SU-DHL-6 (cell line): ENCODE data around the gene LILRB2.

ENCODE experiments used
- H2AFZ ChIP-seq: fragments of 200-600 bp; sonication (generic); 2 replicates; pipeline ENCODE4 v1.6.1; 2014; ENCODE audit warnings: low read depth, mild to moderate bottlenecking, moderate library complexity, mixed read lengths, antibody characterized with exemption, low read length; ENCODE audit not compliant: severe bottlenecking
- H3F3A ChIP-seq: fragments of 200-600 bp; shearing (Covaris generic); 2 replicates; pipeline ENCODE4 v1.6.0; 2016; ENCODE audit warnings: antibody characterized with exemption, mild to moderate bottlenecking; ENCODE audit not compliant: insufficient read depth
- H3K27ac ChIP-seq: fragments of 200-600 bp; sonication (generic); 2 replicates; pipeline ENCODE4 v1.5.1; 2016; ENCODE audit warnings: low read depth, mild to moderate bottlenecking, low read length, moderate library complexity, mixed read lengths
- H3K27me3 ChIP-seq: fragments of 200-600 bp; sonication (generic), shearing (Covaris generic); 2 replicates; pipeline ENCODE4 v1.6.0; 2014; ENCODE audit warnings: mild to moderate bottlenecking, low read length
- H3K36me3 ChIP-seq: fragments of 200-600 bp; sonication (generic); 2 replicates; pipeline ENCODE4 v1.6.1; 2014; ENCODE audit warnings: mild to moderate bottlenecking, low read length, mixed read lengths
- H3K4me2 ChIP-seq: fragments of 300-600, 200-600 bp; shearing (Covaris generic), sonication (generic); 2 replicates; pipeline ENCODE4 v1.6.0; 2014; ENCODE audit warnings: low read length, low read depth, mild to moderate bottlenecking; ENCODE audit not compliant: poor library complexity, severe bottlenecking
- H3K4me3 ChIP-seq: fragments of 200-600 bp; sonication (generic); 2 replicates; pipeline ENCODE4 v1.5.1; 2014; ENCODE audit warnings: antibody characterized with exemption, low read length, mild to moderate bottlenecking, mixed read lengths; ENCODE audit not compliant: insufficient read depth, poor library complexity, severe bottlenecking
- H3K79me2 ChIP-seq: fragments of 200-600 bp; sonication (generic); 2 replicates; pipeline ENCODE4 v1.6.1; 2014; ENCODE audit warnings: mild to moderate bottlenecking, low read length, moderate library complexity; ENCODE audit not compliant: insufficient read depth
- H3K9ac ChIP-seq: fragments of 200-600 bp; sonication (generic); 2 replicates; pipeline ENCODE4 v1.7.0; 2014; ENCODE audit warnings: mild to moderate bottlenecking, low read length
- H3K9me2 ChIP-seq: fragments of 200-600 bp; sonication (generic); replicated peaks from 2 replicates; pipeline ENCODE4 v1.6.1; 2014; ENCODE audit warnings: low read length; ENCODE audit not compliant: insufficient read depth
- H3K9me3 ChIP-seq: fragments of 200-600 bp; sonication (generic); 2 replicates; pipeline ENCODE4 v1.6.1; 2014; ENCODE audit warnings: low read length, mixed read lengths; ENCODE audit not compliant: insufficient read depth
- H4K20me1 ChIP-seq: fragments of 200-600 bp; sonication (generic); 2 replicates; pipeline ENCODE4 v1.6.1; 2014; ENCODE audit warnings: low read depth, mild to moderate bottlenecking, antibody characterized with exemption, low read length, moderate library complexity, mixed read lengths
- CTCF ChIP-seq: fragments of 200-600 bp; sonication (generic); IDR thresholded peaks from one replicate; pipeline ENCODE4 v1.5.1; 2017; ENCODE audit warnings: antibody characterized with exemption, mild to moderate bottlenecking, low read length, moderate library complexity; ENCODE audit not compliant: insufficient read depth, poor library complexity, severe bottlenecking
- EZH2phosphoT487 ChIP-seq: fragments of 200-600 bp; sonication (generic), shearing (Covaris generic); conservative IDR thresholded peaks from 2 replicates; pipeline ENCODE4 v1.6.1; 2018; ENCODE audit warnings: mild to moderate bottlenecking, antibody characterized with exemption, low read length, moderate library complexity, mixed read lengths

LILRB2 gene

GRCh38 chr19:54319892-54320670 lies 39.2 kb upstream of the LILRB2 start:
- no peaks in the 10 kb centered on the region for H3K27me3 ChIP-seq

GRCh38 chr19:54319049-54319448 lies 38.1 kb upstream of the LILRB2 start:
- Histone ChIP-seq H4K20me1 (no peaks in the 10 kb centered on the region), H3K9me3 (no peaks in the 10 kb centered on the region), H3K4me2 (no peak overlapping the region), H2AFZ (no peak overlapping the region), H3K9ac (no peak overlapping the region), H3K36me3 (no peaks in the 10 kb centered on the region), H3K9me2 (no peaks in the 10 kb centered on the region), H3K79me2 (no peaks in the 10 kb centered on the region), H3F3A (no peaks in the 10 kb centered on the region), H3K27ac (no peak overlapping the region), H3K4me3 (no peak overlapping the region), H3K27me3 (no peaks in the 10 kb centered on the region)
- TF ChIP-seq CTCF (no peak), EZH2phosphoT487 (no peak)

More at GRCh38 chr19:54319892-54320670, 39.2 kb upstream of the LILRB2 start:
- Histone ChIP-seq H3K27ac (no peak overlapping the region), H3K9me2 (no peaks in the 10 kb centered on the region), H3K79me2 (no peaks in the 10 kb centered on the region), H3K9ac (no peak overlapping the region), H3F3A (no peaks in the 10 kb centered on the region), H3K4me2 (no peak overlapping the region), H3K4me3 (no peak overlapping the region), H2AFZ (no peak overlapping the region), H3K36me3 (no peaks in the 10 kb centered on the region), H4K20me1 (no peaks in the 10 kb centered on the region), H3K9me3 (no peaks in the 10 kb centered on the region)
- no peak for TF ChIP-seq CTCF
- TF ChIP-seq EZH2phosphoT487, result no peak

GRCh38 chr19:54317965-54318240 lies 37.0 kb upstream of the LILRB2 start:
- Histone ChIP-seq H3K9ac (no peak overlapping the region), H3K79me2 (no peaks in the 10 kb centered on the region), H4K20me1 (no peaks in the 10 kb centered on the region), H3K4me2 (no peak overlapping the region), H2AFZ (no peak overlapping the region), H3K9me2 (no peaks in the 10 kb centered on the region), H3F3A (no peaks in the 10 kb centered on the region), H3K4me3 (no peak overlapping the region), H3K9me3 (no peaks in the 10 kb centered on the region), H3K27ac (no peak overlapping the region), H3K36me3 (no peaks in the 10 kb centered on the region), H3K27me3 (no peaks in the 10 kb centered on the region)
- no peak for TF ChIP-seq CTCF
- no peak for TF ChIP-seq EZH2phosphoT487
